GM21576 (cell line): Measurements from ENCODE around the gene MED12.
A peak's percentile ranks its signal among the peaks of the same experiment; 100 is the strongest.
"Not testable (repeated sequence)": the region's sequence is repeated elsewhere in the genome, so short reads cannot be mapped to it uniquely, and the experiment has no call there.

Source experiments
- ATAC-seq: cut with Tn5 transposase; IDR thresholded peaks from one replicate; pipeline ENCODE4 v1.9.1; 2021; ENCODE audit warnings: mild to moderate bottlenecking, moderate library complexity; ENCODE audit not compliant: unreplicated experiment

The MED12 gene

GRCh38 chrX:71160475-71160874 lies 42.1 kb downstream of the MED12 start:
- no peak for ATAC-seq

- ATAC-seq: no peak
Observed at GRCh38 chrX:71162981-71163380, 44.6 kb downstream of the MED12 start.

- no peak for ATAC-seq
Observed at GRCh38 chrX:71164071-71164470, 45.7 kb downstream of the MED12 start.

- ATAC-seq: no peak
Observed at GRCh38 chrX:71166461-71166860, 48.1 kb downstream of the MED12 start.

GRCh38 chrX:71167031-71167781 lies 48.8 kb downstream of the MED12 start:
- ATAC-seq: no peak

GRCh38 chrX:71168134-71168533 lies 49.7 kb downstream of the MED12 start:
- ATAC-seq: no peak

GRCh38 chrX:71169586-71169985 lies 51.2 kb downstream of the MED12 start:
- no peak for ATAC-seq

- ATAC-seq: no peak
Observed at GRCh38 chrX:71170660-71171059, 52.3 kb downstream of the MED12 start.

- no peak for ATAC-seq
Observed at GRCh38 chrX:71171110-71171801, 52.9 kb downstream of the MED12 start.

GRCh38 chrX:71173440-71173839 lies 55.0 kb downstream of the MED12 start:
- ATAC-seq: no peak

GRCh38 chrX:71174795-71175194 lies 56.4 kb downstream of the MED12 start:
- ATAC-seq: no peak

- no peak for ATAC-seq
Observed at GRCh38 chrX:71175531-71175930, 57.1 kb downstream of the MED12 start.

- ATAC-seq: no peak
Observed at GRCh38 chrX:71177327-71177726, 58.9 kb downstream of the MED12 start.

- ATAC-seq: no peak
Observed at GRCh38 chrX:71178908-71179307, 60.5 kb downstream of the MED12 start.

- ATAC-seq: not testable (repeated sequence)
Observed at GRCh38 chrX:71180579-71181265, 62.3 kb downstream of the MED12 start.

- peak; percentile 33 for ATAC-seq
Observed at GRCh38 chrX:71181558-71181909, 63.1 kb downstream of the MED12 start.

GRCh38 chrX:71181910-71182799 lies 63.8 kb downstream of the MED12 start:
- peak; percentile 82 for ATAC-seq

- ATAC-seq: no peak
Observed at GRCh38 chrX:71182871-71183270, 64.5 kb downstream of the MED12 start.

GRCh38 chrX:71183341-71183740 lies 64.9 kb downstream of the MED12 start:
- no peak for ATAC-seq

GRCh38 chrX:71184092-71184491 lies 65.7 kb downstream of the MED12 start:
- no peak for ATAC-seq
